ENCODE data around the gene PCDHB2. TPM values are rescaled to one million over a fixed set of nuclear protein-coding genes. Genes with fewer than 3 reads are reported as not detected.
"Not testable (repeated sequence)": the region's sequence is repeated elsewhere in the genome, so short reads cannot be mapped to it uniquely, and the experiment has no call there.

Gene PCDHB2
- total RNA-seq, 1 donor = 1.4 TPM

DNA sequence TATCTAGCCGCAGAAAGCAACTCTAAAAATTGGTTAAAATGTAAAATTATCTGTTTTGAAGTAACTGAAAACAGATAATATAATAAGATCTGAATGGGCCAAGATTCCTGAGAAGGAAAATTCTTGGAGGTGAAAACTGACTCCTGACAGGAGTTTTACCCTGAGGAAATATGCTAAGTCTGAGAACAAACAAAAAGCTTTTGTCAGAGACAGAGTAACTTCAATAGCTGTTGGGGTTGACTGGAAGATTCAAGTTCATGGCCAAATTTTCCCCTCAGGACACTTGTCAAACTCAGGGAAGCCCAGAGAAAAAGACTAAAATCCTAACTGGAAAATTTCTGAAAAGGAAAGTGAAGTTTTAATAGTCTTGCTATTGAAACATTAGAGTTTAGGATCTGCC is 32.9 kb downstream of the PCDHB2 start:
- Histone ChIP-seq H3K36me3 (ENCODE audit: insufficient read depth, low read length) (no peaks in the 10 kb centered on the region), H3K27me3 (ENCODE audit: insufficient read depth, low read length) (no peaks in the 10 kb centered on the region), H3K27ac (ENCODE audit: low read depth, low read length) (no peak overlapping the region), H3K79me2 (ENCODE audit: insufficient read depth, low read length) (no peaks in the 10 kb centered on the region), H3K4me2 (ENCODE audit: insufficient read depth, low read length) (no peak overlapping the region), H3K4me1 (ENCODE audit: insufficient read depth, low read length) (no peaks in the 10 kb centered on the region), H4K20me1 (ENCODE audit: insufficient read depth, low read length) (no peaks in the 10 kb centered on the region), H3K4me3 (ENCODE audit: insufficient read depth, low read length) (no peak overlapping the region), H3K9me3 (ENCODE audit: low read depth, low read length) (no peaks in the 10 kb centered on the region), H2AFZ (ENCODE audit: low read length) (no peak overlapping the region)
- TF ChIP-seq, protein P1, sequence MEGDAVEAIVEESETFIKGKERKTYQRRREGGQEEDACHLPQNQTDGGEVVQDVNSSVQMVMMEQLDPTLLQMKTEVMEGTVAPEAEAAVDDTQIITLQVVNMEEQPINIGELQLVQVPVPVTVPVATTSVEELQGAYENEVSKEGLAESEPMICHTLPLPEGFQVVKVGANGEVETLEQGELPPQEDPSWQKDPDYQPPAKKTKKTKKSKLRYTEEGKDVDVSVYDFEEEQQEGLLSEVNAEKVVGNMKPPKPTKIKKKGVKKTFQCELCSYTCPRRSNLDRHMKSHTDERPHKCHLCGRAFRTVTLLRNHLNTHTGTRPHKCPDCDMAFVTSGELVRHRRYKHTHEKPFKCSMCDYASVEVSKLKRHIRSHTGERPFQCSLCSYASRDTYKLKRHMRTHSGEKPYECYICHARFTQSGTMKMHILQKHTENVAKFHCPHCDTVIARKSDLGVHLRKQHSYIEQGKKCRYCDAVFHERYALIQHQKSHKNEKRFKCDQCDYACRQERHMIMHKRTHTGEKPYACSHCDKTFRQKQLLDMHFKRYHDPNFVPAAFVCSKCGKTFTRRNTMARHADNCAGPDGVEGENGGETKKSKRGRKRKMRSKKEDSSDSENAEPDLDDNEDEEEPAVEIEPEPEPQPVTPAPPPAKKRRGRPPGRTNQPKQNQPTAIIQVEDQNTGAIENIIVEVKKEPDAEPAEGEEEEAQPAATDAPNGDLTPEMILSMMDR (IDR thresholded peaks at IDR 0.05; ENCODE audit: extremely low read depth, low read depth, low read length) = no peak
- no peak for DNase-seq (ENCODE audit: insufficient read length, low spot score, missing footprints)

DNA sequence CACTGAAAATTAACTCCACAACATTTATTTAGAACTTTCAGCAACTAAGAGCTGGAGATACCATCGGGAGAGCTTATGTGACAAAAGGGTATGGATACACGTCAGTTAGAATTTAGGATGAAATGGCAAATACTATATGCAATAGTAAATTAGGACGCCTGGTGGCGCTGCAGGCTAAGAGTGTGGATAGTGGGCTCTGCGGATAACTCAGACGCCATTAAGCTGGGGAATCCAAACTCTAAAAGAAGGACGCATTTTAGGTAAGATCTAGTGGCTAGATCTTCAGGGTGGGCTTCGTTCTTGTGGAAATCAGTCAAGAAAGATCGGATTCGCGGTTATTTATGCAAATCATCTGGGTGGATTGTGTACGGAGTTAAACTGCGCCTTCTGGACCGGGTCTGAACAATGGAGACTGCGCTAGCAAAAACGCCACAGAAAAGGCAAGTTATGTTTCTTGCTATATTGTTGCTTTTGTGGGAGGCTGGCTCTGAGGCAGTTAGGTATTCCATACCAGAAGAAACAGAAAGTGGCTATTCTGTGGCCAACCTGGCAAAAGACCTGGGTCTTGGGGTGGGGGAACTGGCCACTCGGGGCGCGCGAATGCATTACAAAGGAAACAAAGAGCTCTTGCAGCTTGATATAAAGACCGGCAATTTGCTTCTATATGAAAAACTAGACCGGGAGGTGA is 40.8 kb downstream of the PCDHB2 start, which contains the start of gene PCDHB5:
PCDHB5 (plus strand) TSS at position 177 of the 688 bp plus-strand sequence; CDS start at position 406, 229 bp downstream.
- TF ChIP-seq, protein P1 (IDR thresholded peaks at IDR 0.05; ENCODE audit: extremely low read depth, low read depth, low read length) = peak; percentile 45
- Histone ChIP-seq H3K4me3 (ENCODE audit: insufficient read depth, low read length) (peak within 1 kb of the TSS; percentile 67), H3K79me2 (ENCODE audit: insufficient read depth, low read length) (no peaks in the 10 kb centered on the region), H3K27ac (ENCODE audit: low read depth, low read length) (no peak within 1 kb of the TSS), H3K9me3 (ENCODE audit: low read depth, low read length) (no peaks in the 10 kb centered on the region), H3K4me2 (ENCODE audit: insufficient read depth, low read length) (peak within 1 kb of the TSS; percentile 66), H2AFZ (ENCODE audit: low read length) (peak within 1 kb of the TSS; percentile 74), H3K27me3 (ENCODE audit: insufficient read depth, low read length) (no peaks in the 10 kb centered on the region), H3K4me1 (ENCODE audit: insufficient read depth, low read length) (no peaks in the 10 kb centered on the region), H4K20me1 (ENCODE audit: insufficient read depth, low read length) (no peaks in the 10 kb centered on the region), H3K36me3 (ENCODE audit: insufficient read depth, low read length) (no peaks in the 10 kb centered on the region)
- no peak for DNase-seq (ENCODE audit: insufficient read length, low spot score, missing footprints)

DNA sequence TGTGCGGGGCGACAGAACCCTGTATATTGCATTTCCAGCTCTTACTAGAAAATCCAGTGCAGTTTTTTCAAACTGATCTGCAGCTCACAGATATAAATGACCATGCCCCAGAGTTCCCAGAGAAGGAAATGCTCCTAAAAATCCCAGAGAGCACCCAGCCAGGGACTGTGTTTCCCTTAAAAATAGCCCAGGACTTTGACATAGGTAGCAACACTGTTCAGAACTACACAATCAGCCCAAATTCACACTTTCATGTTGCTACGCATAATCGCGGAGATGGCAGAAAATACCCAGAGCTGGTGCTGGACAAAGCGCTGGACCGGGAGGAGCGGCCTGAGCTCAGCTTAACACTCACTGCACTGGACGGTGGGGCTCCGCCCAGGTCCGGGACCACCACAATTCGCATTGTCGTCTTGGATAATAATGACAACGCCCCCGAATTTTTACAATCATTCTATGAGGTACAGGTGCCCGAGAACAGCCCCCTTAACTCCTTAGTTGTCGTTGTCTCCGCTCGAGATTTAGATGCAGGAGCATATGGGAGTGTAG is 41.4 kb downstream of the PCDHB2 start:
- Histone ChIP-seq H4K20me1 (ENCODE audit: insufficient read depth, low read length) (no peaks in the 10 kb centered on the region), H3K36me3 (ENCODE audit: insufficient read depth, low read length) (no peaks in the 10 kb centered on the region), H3K27ac (ENCODE audit: low read depth, low read length) (no peak overlapping the region), H2AFZ (ENCODE audit: low read length) (no peak overlapping the region), H3K4me3 (ENCODE audit: insufficient read depth, low read length) (peak overlapping the region; percentile 67), H3K27me3 (ENCODE audit: insufficient read depth, low read length) (no peaks in the 10 kb centered on the region), H3K79me2 (ENCODE audit: insufficient read depth, low read length) (no peaks in the 10 kb centered on the region), H3K9me3 (ENCODE audit: low read depth, low read length) (no peaks in the 10 kb centered on the region), H3K4me1 (ENCODE audit: insufficient read depth, low read length) (no peaks in the 10 kb centered on the region), H3K4me2 (ENCODE audit: insufficient read depth, low read length) (peak overlapping the region; percentile 66)
- no peak for DNase-seq (ENCODE audit: insufficient read length, low spot score, missing footprints)
- TF ChIP-seq, protein P1 (IDR thresholded peaks at IDR 0.05; ENCODE audit: extremely low read depth, low read depth, low read length) = no peak

DNA sequence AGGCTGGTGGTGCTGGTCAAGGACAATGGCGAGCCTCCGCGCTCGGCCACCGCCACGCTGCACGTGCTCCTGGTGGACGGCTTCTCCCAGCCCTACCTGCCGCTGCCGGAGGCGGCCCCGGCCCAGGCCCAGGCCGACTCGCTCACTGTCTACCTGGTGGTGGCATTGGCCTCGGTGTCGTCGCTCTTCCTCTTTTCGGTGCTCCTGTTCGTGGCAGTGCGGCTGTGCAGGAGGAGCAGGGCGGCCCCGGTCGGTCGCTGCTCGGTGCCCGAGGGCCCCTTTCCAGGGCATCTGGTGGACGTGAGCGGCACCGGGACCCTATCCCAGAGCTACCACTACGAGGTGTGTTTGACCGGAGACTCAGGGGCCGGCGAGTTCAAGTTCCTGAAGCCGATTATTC is 42.9 kb downstream of the PCDHB2 start:
- not testable (repeated sequence) for H2AFZ ChIP-seq (ENCODE audit: low read length); H3K9me3 ChIP-seq (ENCODE audit: low read depth, low read length); H3K79me2 ChIP-seq (ENCODE audit: insufficient read depth, low read length); H3K4me1 ChIP-seq (ENCODE audit: insufficient read depth, low read length); H3K27me3 ChIP-seq (ENCODE audit: insufficient read depth, low read length); H4K20me1 ChIP-seq (ENCODE audit: insufficient read depth, low read length); H3K27ac ChIP-seq (ENCODE audit: low read depth, low read length); H3K4me2 ChIP-seq (ENCODE audit: insufficient read depth, low read length); DNase-seq (ENCODE audit: insufficient read length, low spot score, missing footprints); H3K36me3 ChIP-seq (ENCODE audit: insufficient read depth, low read length); H3K4me3 ChIP-seq (ENCODE audit: insufficient read depth, low read length)

Other genes starting within 250 kb of the PCDHB2 start
- gene PCDHA9, start 246.2 kb upstream of the PCDHB2 start, total RNA-seq = 0.29 and 0.36 TPM in 2 replicates
- gene PCDHA10, start 238.7 kb upstream of the PCDHB2 start, total RNA-seq = 0.36 and 0.59 TPM in 2 replicates
- 0.29 and 0.36 TPM in 2 replicates for gene PCDHA11, start 225.7 kb upstream of the PCDHB2 start, total RNA-seq
- gene PCDHA12, start 219.3 kb upstream of the PCDHB2 start, total RNA-seq = under 0.01 and 0.36 TPM in 2 replicates
- gene PCDHA13, start 212.5 kb upstream of the PCDHB2 start, total RNA-seq = under 0.01 TPM in 2 replicates
- gene PCDHAC1, start 168.3 kb upstream of the PCDHB2 start, total RNA-seq = 0.29 and 0.36 TPM in 2 replicates
- gene PCDHAC2, start 128.1 kb upstream of the PCDHB2 start, total RNA-seq = 0.36 and 0.59 TPM in 2 replicates
- gene PCDHB1, start 43.2 kb upstream of the PCDHB2 start, total RNA-seq = not detected in 2 replicates
- 0.36 and 0.88 TPM in 2 replicates for gene PCDHB3, start 5.9 kb downstream of the PCDHB2 start, total RNA-seq
- gene PCDHB4, start 27.2 kb downstream of the PCDHB2 start, total RNA-seq = 1.1 and 1.2 TPM in 2 replicates
- 1.5 and 2.9 TPM in 2 replicates for gene PCDHB5, start 40.6 kb downstream of the PCDHB2 start, total RNA-seq
- 0.59 and 0.72 TPM in 2 replicates for gene PCDHB6, start 55.4 kb downstream of the PCDHB2 start, total RNA-seq
- gene PCDHB7, start 78.0 kb downstream of the PCDHB2 start, total RNA-seq = 2.2 and 2.4 TPM in 2 replicates
- gene PCDHB8, start 83.2 kb downstream of the PCDHB2 start, total RNA-seq = 0.36 and 0.88 TPM in 2 replicates
- gene PCDHB16, start 87.8 kb downstream of the PCDHB2 start, total RNA-seq = 1.1 and 3.5 TPM in 2 replicates
- gene PCDHB9, start 92.5 kb downstream of the PCDHB2 start, total RNA-seq = 1.2 and 1.8 TPM in 2 replicates
- gene PCDHB10, start 97.7 kb downstream of the PCDHB2 start, total RNA-seq = 2.2 and 2.7 TPM in 2 replicates
- 1.1 and 1.8 TPM in 2 replicates for gene PCDHB11, start 105.0 kb downstream of the PCDHB2 start, total RNA-seq
- gene PCDHB12, start 114.1 kb downstream of the PCDHB2 start, total RNA-seq = 0.59 and 0.72 TPM in 2 replicates
- gene PCDHB13, start 119.3 kb downstream of the PCDHB2 start, total RNA-seq = 2.1 and 2.2 TPM in 2 replicates
- 2.7 and 2.9 TPM in 2 replicates for gene PCDHB14, start 128.7 kb downstream of the PCDHB2 start, total RNA-seq
- gene PCDHB15, start 150.8 kb downstream of the PCDHB2 start, total RNA-seq = 0.88 and 1.1 TPM in 2 replicates
- gene SLC25A2, start 209.4 kb downstream of the PCDHB2 start, total RNA-seq = 0.36 and 0.59 TPM in 2 replicates
- 44.2 and 48.1 TPM in 2 replicates for gene TAF7, start 226.2 kb downstream of the PCDHB2 start, total RNA-seq
- 1.1 and 1.5 TPM in 2 replicates for gene PCDHGA1, start 235.9 kb downstream of the PCDHB2 start, total RNA-seq
- 2.7 and 2.9 TPM in 2 replicates for gene PCDHGA2, start 244.1 kb downstream of the PCDHB2 start, total RNA-seq
- gene PCDHGA3, start 249.2 kb downstream of the PCDHB2 start, total RNA-seq = 2.4 and 2.9 TPM in 2 replicates